Thyroid gland (tissue), 4 donors: Measurements from ENCODE around the gene YIPF1. TPM values are rescaled to one million over a fixed set of nuclear protein-coding genes. Genes with fewer than 3 reads are reported as not detected.

ENCODE experiments used
- DNase-seq, 2 donors: peaks; one replicate each; pipeline ENCODE4 v3.0.0-alpha.2; 2019
- H3K27ac ChIP-seq, 3 donors: fragments of 200-600 bp; sonication (generic); 1 replicate in 2 of 3; 2 replicates in 1 of 3; pipeline ENCODE4 v1.5.1; 2016 to 2019; ENCODE audit warnings: mild to moderate bottlenecking in 1 of 3, moderate library complexity in 1 of 3
- H3K27me3 ChIP-seq: fragments of 200-600 bp; sonication (generic); one replicate; pipeline ENCODE4 v1.5.1; 2019
- H3K36me3 ChIP-seq, 2 donors: fragments of 200-600 bp; sonication (generic); one replicate each; pipeline ENCODE4 v1.5.1; 2016 to 2019
- H3K4me1 ChIP-seq, 2 donors: fragments of 200-600 bp; sonication (generic); one replicate each; pipeline ENCODE4 v1.5.1; 2017 to 2019
- H3K4me3 ChIP-seq, 3 donors: fragments of 200-600 bp; sonication (generic); replicated peaks in 1 of 3; 1 replicate in 2 of 3; 2 replicates in 1 of 3; pipeline ENCODE4 v1.5.1; 2016; ENCODE audit warnings: mild to moderate bottlenecking in 1 of 3
- H3K9me3 ChIP-seq: fragments of 200-600 bp; sonication (generic); one replicate; pipeline ENCODE4 v1.5.1; 2017
- POLR2A ChIP-seq, 2 donors: fragments of 450-650 bp; IDR thresholded peaks; one replicate each; pipeline ENCODE4 v1.6.1; 2017; ENCODE audit warnings: antibody characterized with exemption in 2 of 2, mild to moderate bottlenecking in 2 of 2, moderate library complexity in 1 of 2
- WGBS, 2 donors: methylation state at CpG; one replicate each; pipeline ENCODE4 v1.1.5; 2017; 5-methylcytosine and 5-hydroxymethylcytosine counted together
- intact Hi-C: fragments of 100-400 bp; cut with DNase I; formaldehyde crosslinking; loops from one replicate; pipeline ENCODE4 v1.15.1; 2023
- total RNA-seq, 4 donors: library from RNA; depleted of rRNA; stranded (reverse); fragments of >200 nt; gene quantifications; one replicate each; pipeline ENCODE4 v1.2.3, GENCODE V29; 2016
- TF ChIP-seq, protein P1 (sequence below), 6 experiments: fragments of 200-600 bp in 3 of 6; fragments of 450-650 bp in 3 of 6; sonication (generic) in 3 of 6; IDR thresholded peaks; one replicate each; pipeline ENCODE4 v1.5.1; 2016 to 2019; ENCODE audit warnings: antibody characterized with exemption in 6 of 6, mild to moderate bottlenecking in 2 of 6, inconsistent platforms in 1 of 6, moderate library complexity in 1 of 6

The YIPF1 gene
- total RNA-seq, 4 donors from 2014 or later, result 41.5 to 66.6 (median 61.5) TPM

GRCh38 chr1:53835491-53835890 lies 54.1 kb downstream of the YIPF1 start:
- no peaks in the 10 kb centered on the region for H3K36me3 ChIP-seq
- WGBS, 2 donors, result 96% methylated on average over 2 of the region's 2 CpGs

GRCh38 chr1:53834776-53835175 lies 54.8 kb downstream of the YIPF1 start:
- Histone ChIP-seq H3K27me3 (no peaks in the 10 kb centered on the region), H3K36me3 (no peaks in the 10 kb centered on the region), H3K4me3 (no peak overlapping the region), H3K9me3 (no peaks in the 10 kb centered on the region), H3K4me1 (peaks cover 6% of the 10 kb centered on the region in 2 donors), H3K27ac (no peak overlapping the region)
- DNase-seq, result no peak
- intact Hi-C loops, result no loop called here
- TF ChIP-seq, protein P1, sequence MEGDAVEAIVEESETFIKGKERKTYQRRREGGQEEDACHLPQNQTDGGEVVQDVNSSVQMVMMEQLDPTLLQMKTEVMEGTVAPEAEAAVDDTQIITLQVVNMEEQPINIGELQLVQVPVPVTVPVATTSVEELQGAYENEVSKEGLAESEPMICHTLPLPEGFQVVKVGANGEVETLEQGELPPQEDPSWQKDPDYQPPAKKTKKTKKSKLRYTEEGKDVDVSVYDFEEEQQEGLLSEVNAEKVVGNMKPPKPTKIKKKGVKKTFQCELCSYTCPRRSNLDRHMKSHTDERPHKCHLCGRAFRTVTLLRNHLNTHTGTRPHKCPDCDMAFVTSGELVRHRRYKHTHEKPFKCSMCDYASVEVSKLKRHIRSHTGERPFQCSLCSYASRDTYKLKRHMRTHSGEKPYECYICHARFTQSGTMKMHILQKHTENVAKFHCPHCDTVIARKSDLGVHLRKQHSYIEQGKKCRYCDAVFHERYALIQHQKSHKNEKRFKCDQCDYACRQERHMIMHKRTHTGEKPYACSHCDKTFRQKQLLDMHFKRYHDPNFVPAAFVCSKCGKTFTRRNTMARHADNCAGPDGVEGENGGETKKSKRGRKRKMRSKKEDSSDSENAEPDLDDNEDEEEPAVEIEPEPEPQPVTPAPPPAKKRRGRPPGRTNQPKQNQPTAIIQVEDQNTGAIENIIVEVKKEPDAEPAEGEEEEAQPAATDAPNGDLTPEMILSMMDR (IDR thresholded peaks at IDR 0.05), result no peak
- TF ChIP-seq POLR2A (IDR thresholded peaks at IDR 0.05), result no peak
- 77 to 82% methylated on average over 11 of the region's 11 CpGs for WGBS, 2 donors

More at GRCh38 chr1:53835491-53835890, 54.1 kb downstream of the YIPF1 start:
- intact Hi-C loops, result no loop called here
- peaks cover 6% of the 10 kb centered on the region in 2 donors for H3K4me1 ChIP-seq
- H3K27ac ChIP-seq, result no peak overlapping the region
- H3K27me3 ChIP-seq, result no peaks in the 10 kb centered on the region
- no peak for DNase-seq
- no peak overlapping the region for H3K4me3 ChIP-seq
- TF ChIP-seq, protein P1 (IDR thresholded peaks at IDR 0.05), result no peak
- TF ChIP-seq POLR2A (IDR thresholded peaks at IDR 0.05), result no peak
- no peaks in the 10 kb centered on the region for H3K9me3 ChIP-seq

GRCh38 chr1:53833393-53833792 lies 56.2 kb downstream of the YIPF1 start:
- no peak for DNase-seq
- Histone ChIP-seq H3K4me1 (peaks cover 6% of the 10 kb centered on the region in 2 donors), H3K27me3 (no peaks in the 10 kb centered on the region), H3K36me3 (no peaks in the 10 kb centered on the region), H3K4me3 (no peak overlapping the region), H3K27ac (no peak overlapping the region), H3K9me3 (no peaks in the 10 kb centered on the region)
- 96 to 97% methylated on average over 4 of the region's 4 CpGs for WGBS, 2 donors
- no peak for TF ChIP-seq POLR2A (IDR thresholded peaks at IDR 0.05)
- TF ChIP-seq, protein P1 (IDR thresholded peaks at IDR 0.05), result no peak
- intact Hi-C loops, result no loop called here

DNA sequence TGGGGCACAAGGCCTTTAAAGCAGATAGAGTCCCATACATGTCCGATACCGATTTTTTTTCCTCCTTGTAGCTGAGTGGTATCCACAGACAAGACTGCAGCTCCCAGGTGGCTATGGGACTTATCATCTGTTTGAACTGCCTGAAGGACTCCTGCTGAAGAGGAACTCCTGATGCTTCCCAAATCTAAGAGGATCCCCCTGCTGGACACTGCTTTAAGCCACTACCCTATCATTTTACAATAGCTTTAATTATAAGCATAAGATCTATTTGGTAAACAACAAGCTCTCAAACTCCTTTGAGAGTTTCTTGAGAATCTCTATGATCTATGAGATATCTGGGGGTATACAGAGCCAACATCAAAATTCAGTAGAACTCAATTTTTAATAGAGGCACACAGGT lies 63.2 kb downstream of the YIPF1 start:
- no peaks in the 10 kb centered on the region for H3K9me3 ChIP-seq
- H3K4me1 ChIP-seq, result no peaks in the 10 kb centered on the region
- H3K27ac ChIP-seq, result no peak overlapping the region
- no peak for TF ChIP-seq POLR2A (IDR thresholded peaks at IDR 0.05)
- intact Hi-C loops, result no loop called here
- H3K36me3 ChIP-seq, result no peaks in the 10 kb centered on the region
- H3K27me3 ChIP-seq, result no peaks in the 10 kb centered on the region
- WGBS, 2 donors, result 93 to 95% methylated on average over 2 of the region's 2 CpGs
- no peak overlapping the region for H3K4me3 ChIP-seq
- no peak for DNase-seq

- Histone ChIP-seq H3K27ac (no peak overlapping the region), H3K36me3 (no peaks in the 10 kb centered on the region), H3K4me3 (no peak overlapping the region), H3K27me3 (no peaks in the 10 kb centered on the region), H3K4me1 (no peaks in the 10 kb centered on the region), H3K9me3 (no peaks in the 10 kb centered on the region)
- WGBS, 2 donors, result 92 to 98% methylated on average over 6 of the region's 6 CpGs
- DNase-seq, result no peak
- TF ChIP-seq POLR2A (IDR thresholded peaks at IDR 0.05), result no peak
- TF ChIP-seq, protein P1 (IDR thresholded peaks at IDR 0.05), result no peak
- intact Hi-C loops, result no loop called here
These were observed 64.3 kb downstream of the YIPF1 start for GRCh38 chr1:53825306-53825705.

GRCh38 chr1:53822931-53823330 lies 66.7 kb downstream of the YIPF1 start:
- no peaks in the 10 kb centered on the region for H3K9me3 ChIP-seq
- H3K4me3 ChIP-seq, result no peak overlapping the region
- 92 to 94% methylated on average over 3 of the region's 3 CpGs for WGBS, 2 donors
- no peaks in the 10 kb centered on the region for H3K27me3 ChIP-seq
- H3K4me1 ChIP-seq, result no peaks in the 10 kb centered on the region
- H3K36me3 ChIP-seq, result no peaks in the 10 kb centered on the region
- DNase-seq, result no peak
- TF ChIP-seq, protein P1 (IDR thresholded peaks at IDR 0.05), result no peak
- TF ChIP-seq POLR2A (IDR thresholded peaks at IDR 0.05), result no peak
- intact Hi-C loops, result no loop called here
- no peak overlapping the region for H3K27ac ChIP-seq
